GM12878 (cell line): ENCODE results near the gene ACACA. TPM values are rescaled to one million over a fixed set of nuclear protein-coding genes. Genes with fewer than 3 reads are reported as not detected.

ENCODE experiments used
- ATAC-seq: fragments of 200-7000 bp; cut with Tn5 transposase; 3 replicates; pipeline ENCODE4 v1.9.1; 2020; ENCODE audit warnings: mild to moderate bottlenecking, moderate library complexity
- BruUV-seq: library from RNA; stranded (reverse); fragments of 400-500 nt; replicated peaks from 2 replicates; lab custom pipeline; 2021; lab: Mats Ljungman, UMichigan
- CTCF ChIA-PET: fragments of 300-600 bp; sonication (Branson Sonifier 250); formaldehyde crosslinking; extraction: SDS; loops from one replicate; lab custom pipeline; 2021; ENCODE audit warnings: inconsistent platforms; lab: Yijun Ruan, JAX
- POLR2A ChIA-PET: fragments of 350-600 bp; formaldehyde crosslinking; extraction: SDS; loops from one replicate; lab custom pipeline; 2021; ENCODE audit warnings: inconsistent platforms; lab: Charles Lee
- RAD21 ChIA-PET: fragments of 300-600 bp; sonication (Branson Sonifier 250); formaldehyde crosslinking; loops from one replicate; lab custom pipeline; 2023; ENCODE audit warnings: antibody characterized with exemption; ENCODE audit not compliant: unreplicated experiment; lab: Charles Lee
- SMC1A ChIA-PET: fragments of 300-600 bp; sonication (Branson Sonifier 250); formaldehyde crosslinking; loops from one replicate; lab custom pipeline; 2023; ENCODE audit not compliant: unreplicated experiment, uncharacterized antibody; lab: Charles Lee
- DNase-seq: peaks from one replicate; pipeline ENCODE4 v3.0.0-alpha.2; 2011; ENCODE audit warnings: low read depth, low spot score
- FAIRE-seq: peaks from 3 replicates; lab custom pipeline; 2011; peaks lifted over from hg19 to GRCh38; lab: Jason Lieb, UNC
- H2AFZ ChIP-seq: 2 replicates; pipeline ENCODE4 v1.6.0; 2011; ENCODE audit warnings: low read depth, low read length, control low read depth; ENCODE audit not compliant: control insufficient read depth
- H3K27ac ChIP-seq: 2 replicates; pipeline ENCODE4 v1.5.1; 2011; ENCODE audit warnings: control low read depth; ENCODE audit not compliant: control insufficient read depth, insufficient read depth
- H3K27me3 ChIP-seq, 2 experiments: replicated peaks in 1 of 2; 2 replicates each; pipeline versions ENCODE4 v1.6.0 to v1.6.1; 2011; ENCODE audit warnings: low read length in 1 of 2; ENCODE audit not compliant: control insufficient read depth in 2 of 2, insufficient read depth in 2 of 2
- H3K36me3 ChIP-seq, 2 experiments: 2 replicates each; pipeline ENCODE4 v1.5.1; 2011; ENCODE audit warnings: low read length in 1 of 2; ENCODE audit not compliant: control insufficient read depth in 2 of 2, insufficient read depth in 2 of 2
- H3K4me1 ChIP-seq: 2 replicates; pipeline ENCODE4 v1.6.1; 2011; ENCODE audit warnings: mild to moderate bottlenecking, low read length, moderate library complexity, mixed read lengths; ENCODE audit not compliant: control insufficient read depth, insufficient read depth
- H3K4me2 ChIP-seq: 2 replicates; pipeline ENCODE4 v1.6.0; 2011; ENCODE audit warnings: control low read depth; ENCODE audit not compliant: control insufficient read depth, insufficient read depth
- H3K4me3 ChIP-seq: fragments of 200-600 bp; sonication (generic); 2 replicates; pipeline ENCODE4 v1.5.1; 2016
- H3K79me2 ChIP-seq: 2 replicates; pipeline ENCODE4 v1.6.0; 2011; ENCODE audit warnings: low read length; ENCODE audit not compliant: control insufficient read depth, insufficient read depth
- H3K9ac ChIP-seq: 2 replicates; pipeline ENCODE4 v1.8.0; 2011; ENCODE audit warnings: low read length, control low read depth, mixed read lengths; ENCODE audit not compliant: control insufficient read depth, insufficient read depth
- H3K9me3 ChIP-seq: replicated peaks from 3 replicates; pipeline ENCODE4 v1.5.1; 2011; ENCODE audit warnings: mild to moderate bottlenecking, low read length; ENCODE audit not compliant: control insufficient read depth, insufficient read depth
- H4K20me1 ChIP-seq: 2 replicates; pipeline ENCODE4 v1.6.0; 2011; ENCODE audit not compliant: control insufficient read depth, insufficient read depth
- BACH1 ChIP-seq: fragments of 450-650 bp; IDR thresholded peaks from 2 replicates; pipeline ENCODE4 v1.6.1; 2017; ENCODE audit warnings: mild to moderate bottlenecking, borderline replicate concordance
- CBX3 ChIP-seq: fragments of 200-600 bp; sonication (generic); IDR thresholded peaks from 2 replicates; pipeline ENCODE4 v1.6.1; 2016; ENCODE audit warnings: low read depth, borderline replicate concordance
- CREB1 ChIP-seq: IDR thresholded peaks from 2 replicates; pipeline ENCODE4 v1.6.1; 2012; ENCODE audit warnings: low read depth, mild to moderate bottlenecking, inconsistent platforms
- EGR1 ChIP-seq, 2 experiments: IDR thresholded peaks; 1 replicate in 1 of 2; 2 replicates in 1 of 2; pipeline ENCODE4 v1.6.1; 2011 to 2012; ENCODE audit warnings: low read depth in 2 of 2, low read length in 2 of 2, borderline replicate concordance in 1 of 2, mild to moderate bottlenecking in 1 of 2, moderate library complexity in 1 of 2
- FOS ChIP-seq: IDR thresholded peaks from 3 replicates; pipeline ENCODE4 v1.6.1; 2011; ENCODE audit warnings: borderline replicate concordance; ENCODE audit not compliant: insufficient read length; ENCODE audit errors: extremely low read depth
- HDAC6 ChIP-seq: fragments of 200-600 bp; sonication (generic); IDR thresholded peaks from one replicate; pipeline ENCODE4 v1.8.0; 2017; ENCODE audit warnings: antibody characterized with exemption; ENCODE audit not compliant: unreplicated experiment
- IKZF1 ChIP-seq: fragments of 450-650 bp; conservative IDR thresholded peaks from 2 replicates; pipeline ENCODE4 v1.6.1; 2017; ENCODE audit warnings: antibody characterized with exemption, mild to moderate bottlenecking
- SMARCA5 ChIP-seq: fragments of 450-650 bp; IDR thresholded peaks from 2 replicates; pipeline ENCODE4 v1.6.1; 2017; ENCODE audit warnings: mild to moderate bottlenecking
- SMC3 ChIP-seq: IDR thresholded peaks from 2 replicates; pipeline ENCODE4 v1.6.1; 2011; ENCODE audit warnings: low read length, improper control_type of control experiment, borderline replicate concordance
- SUPT20H ChIP-seq: IDR thresholded peaks from 2 replicates; pipeline ENCODE4 v1.6.1; 2011; ENCODE audit warnings: low read depth, mild to moderate bottlenecking, low read length, moderate library complexity, borderline replicate concordance; ENCODE audit not compliant: control insufficient read depth
- ZNF217 ChIP-seq: fragments of 450-650 bp; IDR thresholded peaks from 2 replicates; pipeline ENCODE4 v1.6.1; 2017; ENCODE audit warnings: antibody characterized with exemption, mild to moderate bottlenecking
- WGBS: methylation state at CpG from one replicate; pipeline ENCODE4 v1.1.6; 2016; ENCODE audit warnings: low lambda C conversion rate; ENCODE audit not compliant: insufficient replicate concordance, insufficient coverage; ENCODE audit errors: missing lambda C conversion rate; 5-methylcytosine and 5-hydroxymethylcytosine counted together
- in situ Hi-C: fragments of 300-500 bp; cut with MboI; formaldehyde crosslinking; loops from 9 replicates; pipeline ENCODE4 v1.14.3; 2018; ENCODE audit warnings: mixed read lengths
- intact Hi-C: fragments of 100-400 bp; cut with micrococcal nuclease; formaldehyde crosslinking; loops from one replicate; pipeline ENCODE4 v1.14.2; 2022; ENCODE audit not compliant: unreplicated experiment
- polyA plus RNA-seq, 11 experiments: library from polyadenylated mRNA; depleted of rRNA in 4 of 11; unstranded in 6 of 11; stranded (reverse) in 5 of 11; fragments of >200 nt; fragmentation: Nextera tagmentation in 4 of 11; fragmentation: Illumina TruSeq in 1 of 11; extraction: Ambion mirVana in 4 of 11; extraction: Trizol in 1 of 11; gene quantifications; 1 replicate in 1 of 11; 2 replicates in 10 of 11; pipeline versions ENCODE4 v1.2.1 to v1.2.3, GENCODE V29; 2011 to 2016; ENCODE audit warnings: inconsistent platforms in 2 of 11, missing spikeins in 2 of 11, low read depth in 1 of 11
- total RNA-seq, 4 experiments: library from RNA; depleted of rRNA in 3 of 4; stranded (reverse); fragments of >200 nt in 3 of 4; fragmentation: Illumina TruSeq in 1 of 4; extraction: Trizol in 1 of 4; gene quantifications; 2 replicates each; pipeline versions ENCODE4 v1.2.1 to v1.2.3, GENCODE V29; 2013 to 2021
- TF ChIP-seq, protein P1 (sequence below): fragments of 150-350 bp; IDR thresholded peaks from 2 replicates; pipeline ENCODE4 v1.6.1; 2016; ENCODE audit warnings: low read depth, low read length
- TF ChIP-seq, protein P2 (sequence below): IDR thresholded peaks from 2 replicates; pipeline ENCODE4 v1.6.1; 2011; ENCODE audit warnings: low read depth, low read length, improper control_type of control experiment, borderline replicate concordance

ACACA gene
- total and polyA plus RNA-seq, 10 of the 15 experiments (the other 5 are each of a cell fraction or from before 2014, with no cell fraction given): 12.9 to 74.2 (median 32.0) TPM

DNA sequence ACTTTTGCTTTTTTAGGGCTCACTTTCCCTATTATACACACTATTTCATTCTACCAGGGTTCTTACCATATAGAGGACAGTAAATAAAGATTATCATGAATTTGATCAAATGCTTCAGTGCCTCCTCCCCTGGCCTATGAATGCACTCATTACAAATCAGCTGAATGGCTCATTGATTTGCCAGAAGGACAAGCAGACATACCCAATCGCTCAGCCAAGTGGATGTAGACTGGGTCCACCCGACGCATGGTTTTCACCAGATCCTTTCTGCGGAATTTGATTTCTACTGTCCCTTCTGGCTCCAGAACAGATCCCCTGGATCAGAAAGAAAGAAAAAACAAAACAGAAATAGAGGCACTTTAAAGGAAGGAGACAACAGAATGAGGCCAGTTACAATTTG lies 295.3 kb downstream of the ACACA start:
- ChIA-PET POLR2A (no interaction called here), CTCF (interaction anchor here (0.6 to 1.3 kb wide), 2 partner anchors 64 to 1784 kb away, joined by 3 to 6 read pairs; no protein-coding TSS in a partner anchor), SMC1A (no interaction called here)
- DNase-seq: no peak
- intact Hi-C loops (no loop called here), in situ Hi-C loops (no loop called here)
- WGBS: 98% methylated on average over 4 of the region's 4 CpGs
- Histone ChIP-seq H3K79me2 (no peaks in the 10 kb centered on the region), H2AFZ (no peak overlapping the region), H3K4me2 (no peak overlapping the region), H4K20me1 (no peaks in the 10 kb centered on the region)
- BruUV-seq: no TSS peak
- TF ChIP-seq, protein P1, sequence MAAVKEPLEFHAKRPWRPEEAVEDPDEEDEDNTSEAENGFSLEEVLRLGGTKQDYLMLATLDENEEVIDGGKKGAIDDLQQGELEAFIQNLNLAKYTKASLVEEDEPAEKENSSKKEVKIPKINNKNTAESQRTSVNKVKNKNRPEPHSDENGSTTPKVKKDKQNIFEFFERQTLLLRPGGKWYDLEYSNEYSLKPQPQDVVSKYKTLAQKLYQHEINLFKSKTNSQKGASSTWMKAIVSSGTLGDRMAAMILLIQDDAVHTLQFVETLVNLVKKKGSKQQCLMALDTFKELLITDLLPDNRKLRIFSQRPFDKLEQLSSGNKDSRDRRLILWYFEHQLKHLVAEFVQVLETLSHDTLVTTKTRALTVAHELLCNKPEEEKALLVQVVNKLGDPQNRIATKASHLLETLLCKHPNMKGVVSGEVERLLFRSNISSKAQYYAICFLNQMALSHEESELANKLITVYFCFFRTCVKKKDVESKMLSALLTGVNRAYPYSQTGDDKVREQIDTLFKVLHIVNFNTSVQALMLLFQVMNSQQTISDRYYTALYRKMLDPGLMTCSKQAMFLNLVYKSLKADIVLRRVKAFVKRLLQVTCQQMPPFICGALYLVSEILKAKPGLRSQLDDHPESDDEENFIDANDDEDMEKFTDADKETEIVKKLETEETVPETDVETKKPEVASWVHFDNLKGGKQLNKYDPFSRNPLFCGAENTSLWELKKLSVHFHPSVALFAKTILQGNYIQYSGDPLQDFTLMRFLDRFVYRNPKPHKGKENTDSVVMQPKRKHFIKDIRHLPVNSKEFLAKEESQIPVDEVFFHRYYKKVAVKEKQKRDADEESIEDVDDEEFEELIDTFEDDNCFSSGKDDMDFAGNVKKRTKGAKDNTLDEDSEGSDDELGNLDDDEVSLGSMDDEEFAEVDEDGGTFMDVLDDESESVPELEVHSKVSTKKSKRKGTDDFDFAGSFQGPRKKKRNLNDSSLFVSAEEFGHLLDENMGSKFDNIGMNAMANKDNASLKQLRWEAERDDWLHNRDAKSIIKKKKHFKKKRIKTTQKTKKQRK: no peak
- no peak for TF ChIP-seq ZNF217
- no peak for TF ChIP-seq BACH1
- no peak for TF ChIP-seq SUPT20H
- no peak for TF ChIP-seq FOS
- no peak for TF ChIP-seq EGR1 (IDR thresholded peaks at IDR 0.05; ENCODE audit: borderline replicate concordance in 1 of 2, low read depth in 2 of 2, low read length in 2 of 2)
- TF ChIP-seq IKZF1: no peak
- no peak for TF ChIP-seq CREB1
- TF ChIP-seq, protein P2, sequence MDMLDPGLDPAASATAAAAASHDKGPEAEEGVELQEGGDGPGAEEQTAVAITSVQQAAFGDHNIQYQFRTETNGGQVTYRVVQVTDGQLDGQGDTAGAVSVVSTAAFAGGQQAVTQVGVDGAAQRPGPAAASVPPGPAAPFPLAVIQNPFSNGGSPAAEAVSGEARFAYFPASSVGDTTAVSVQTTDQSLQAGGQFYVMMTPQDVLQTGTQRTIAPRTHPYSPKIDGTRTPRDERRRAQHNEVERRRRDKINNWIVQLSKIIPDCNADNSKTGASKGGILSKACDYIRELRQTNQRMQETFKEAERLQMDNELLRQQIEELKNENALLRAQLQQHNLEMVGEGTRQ: no peak
- no peak for TF ChIP-seq HDAC6
- no peak for TF ChIP-seq CBX3
- TF ChIP-seq SMARCA5: no peak
- no peak for TF ChIP-seq SMC3
- TF ChIP-seq, all 136 proteins: peak for 0
- no peak overlapping the region for H3K9ac ChIP-seq
- peaks cover 1 to 10% of the 10 kb centered on the region in 2 experiments; a peak in 3 of 4 replicates for H3K36me3 ChIP-seq
- no peak overlapping the region for H3K4me3 ChIP-seq
- ATAC-seq: no peak
- RAD21 ChIA-PET: no interaction called here
- FAIRE-seq: no peak
- H3K9me3 ChIP-seq: no peaks in the 10 kb centered on the region
- H3K27me3 ChIP-seq: no peaks in the 10 kb centered on the region
- H3K4me1 ChIP-seq: no peaks in the 10 kb centered on the region
- H3K27ac ChIP-seq: no peak overlapping the region
